IMR-90 (cell line): Measurements from ENCODE around the gene ABTB2. TPM values are rescaled to one million over a fixed set of nuclear protein-coding genes. Genes with fewer than 3 reads are reported as not detected.

Experiments used
- ATAC-seq: fragments of 200-7000 bp; cut with Tn5 transposase; 2 replicates; pipeline ENCODE4 v1.9.1; 2020; ENCODE audit warnings: low read depth, mild to moderate bottlenecking, moderate library complexity
- BruUV-seq: library from RNA; stranded (reverse); fragments of 400-500 nt; replicated peaks from 2 replicates; lab custom pipeline; 2021; lab: Mats Ljungman, UMichigan
- CTCF ChIA-PET: fragments of 300-600 bp; formaldehyde crosslinking; extraction: SDS; loops from one replicate; lab custom pipeline; 2021; ENCODE audit warnings: antibody characterized with exemption; lab: Yijun Ruan, JAX
- POLR2A ChIA-PET: fragments of 300-600 bp; sonication (Branson Sonifier 250); formaldehyde crosslinking; loops from one replicate; lab custom pipeline; 2022; ENCODE audit warnings: antibody characterized with exemption; ENCODE audit not compliant: unreplicated experiment; lab: Charles Lee
- DNase-seq: peaks from one replicate; pipeline ENCODE4 v3.0.0; 2013
- H2AFZ ChIP-seq: replicated peaks from 2 replicates; pipeline ENCODE3; 2013; ENCODE audit warnings: low read length, mild to moderate bottlenecking; ENCODE audit not compliant: poor library complexity
- H2AK5ac ChIP-seq: 2 replicates; pipeline ENCODE4 v1.6.1; 2013; ENCODE audit warnings: low read depth, low read length, inconsistent platforms
- H2AK9ac ChIP-seq: replicated peaks from 2 replicates; pipeline ENCODE3; 2013; ENCODE audit warnings: mild to moderate bottlenecking, low read depth, low read length, moderate library complexity; ENCODE audit not compliant: poor library complexity
- H2BK120ac ChIP-seq: 2 replicates; pipeline ENCODE4 v1.6.1; 2013; ENCODE audit warnings: low read depth, low read length, inconsistent platforms
- H2BK15ac ChIP-seq: 3 replicates; pipeline ENCODE4 v1.6.1; 2013; ENCODE audit warnings: low read depth, low read length, inconsistent platforms
- H2BK20ac ChIP-seq: 2 replicates; pipeline ENCODE4 v1.6.1; 2013; ENCODE audit warnings: low read depth, mild to moderate bottlenecking, inconsistent platforms, low read length, moderate library complexity
- H2BK5ac ChIP-seq: 2 replicates; pipeline ENCODE4 v1.6.1; 2013; ENCODE audit warnings: mild to moderate bottlenecking, low read depth, low read length, inconsistent platforms; ENCODE audit not compliant: poor library complexity, severe bottlenecking
- H3K14ac ChIP-seq: replicated peaks from 2 replicates; pipeline ENCODE4 v1.6.1; 2013; ENCODE audit warnings: low read depth, low read length, inconsistent platforms
- H3K18ac ChIP-seq: 2 replicates; pipeline ENCODE4 v1.6.1; 2013; ENCODE audit warnings: low read depth, low read length, control low read depth
- H3K23ac ChIP-seq: 2 replicates; pipeline ENCODE4 v1.6.1; 2013; ENCODE audit warnings: low read depth, low read length, inconsistent platforms
- H3K27ac ChIP-seq: 2 replicates; pipeline ENCODE4 v1.5.1; 2013; ENCODE audit warnings: mild to moderate bottlenecking, control low read depth, low read length; ENCODE audit not compliant: insufficient read depth
- H3K27me3 ChIP-seq: 2 replicates; pipeline ENCODE4 v1.6.1; 2013; ENCODE audit warnings: low read length; ENCODE audit not compliant: control insufficient read depth, insufficient read depth
- H3K36me3 ChIP-seq: 2 replicates; pipeline ENCODE4 v1.6.1; 2013; ENCODE audit warnings: low read length, mixed read lengths; ENCODE audit not compliant: control insufficient read depth, insufficient read depth
- H3K4ac ChIP-seq: 2 replicates; pipeline ENCODE4 v1.6.1; 2013; ENCODE audit warnings: low read depth, low read length, inconsistent platforms
- H3K4me1 ChIP-seq: 2 replicates; pipeline ENCODE4 v1.6.1; 2013; ENCODE audit warnings: low read length, mixed read lengths; ENCODE audit not compliant: control insufficient read depth, insufficient read depth
- H3K4me2 ChIP-seq: 2 replicates; pipeline ENCODE4 v1.6.1; 2013; ENCODE audit warnings: low read depth, mild to moderate bottlenecking, control low read depth, low read length, moderate library complexity
- H3K4me3 ChIP-seq: 2 replicates; pipeline ENCODE4 v1.5.1; 2013; ENCODE audit warnings: low read depth, mild to moderate bottlenecking, control low read depth, low read length, moderate library complexity; ENCODE audit not compliant: insufficient read depth
- H3K56ac ChIP-seq: 2 replicates; pipeline ENCODE4 v1.6.1; 2013; ENCODE audit warnings: low read length, inconsistent platforms; ENCODE audit not compliant: insufficient read depth; ENCODE audit errors: extremely low read depth
- H3K79me1 ChIP-seq, 2 experiments: 2 replicates each; pipeline ENCODE4 v1.6.1; 2013; ENCODE audit warnings: low read length in 2 of 2, inconsistent platforms in 1 of 2, low read depth in 1 of 2
- H3K9ac ChIP-seq: 2 replicates; pipeline ENCODE4 v1.6.1; 2013; ENCODE audit warnings: low read depth, low read length, control low read depth
- H3K9me1 ChIP-seq: 2 replicates; pipeline ENCODE4 v1.6.1; 2013; ENCODE audit warnings: low read length, inconsistent platforms; ENCODE audit not compliant: insufficient read depth
- H3K9me3 ChIP-seq: 2 replicates; pipeline ENCODE4 v1.6.1; 2013; ENCODE audit warnings: low read length; ENCODE audit not compliant: control insufficient read depth, insufficient read depth
- H4K20me1 ChIP-seq: 2 replicates; pipeline ENCODE4 v1.6.1; 2013; ENCODE audit warnings: low read length, inconsistent platforms; ENCODE audit not compliant: insufficient read depth
- H4K5ac ChIP-seq: 2 replicates; pipeline ENCODE4 v1.6.1; 2013; ENCODE audit warnings: mild to moderate bottlenecking, low read depth, low read length, control low read depth
- H4K8ac ChIP-seq, 2 experiments: 2 replicates each; pipeline ENCODE4 v1.6.1; 2013; ENCODE audit warnings: low read depth in 2 of 2, low read length in 2 of 2, control low read depth in 1 of 2, inconsistent platforms in 1 of 2
- H4K91ac ChIP-seq: 2 replicates; pipeline ENCODE4 v1.6.1; 2013; ENCODE audit warnings: low read depth, low read length, inconsistent platforms; ENCODE audit not compliant: insufficient read depth
- BHLHE40 ChIP-seq: fragments of 150-350 bp; IDR thresholded peaks from 2 replicates; pipeline ENCODE4 v1.6.1; 2016; ENCODE audit warnings: mild to moderate bottlenecking, low read depth, low read length
- CEBPB ChIP-seq: IDR thresholded peaks from 2 replicates; pipeline ENCODE4 v1.6.1; 2012; ENCODE audit warnings: low read depth, low read length, improper control_type of control experiment
- CHD1 ChIP-seq: IDR thresholded peaks from 2 replicates; pipeline ENCODE4 v1.6.1; 2012; ENCODE audit warnings: low read depth, low read length, improper control_type of control experiment
- FOS ChIP-seq: fragments of 150-350 bp; IDR thresholded peaks from 2 replicates; pipeline ENCODE4 v1.6.1; 2016; ENCODE audit warnings: low read depth, low read length
- MAFK ChIP-seq: IDR thresholded peaks from 2 replicates; pipeline ENCODE4 v1.6.1; 2012; ENCODE audit warnings: low read depth, low read length, improper control_type of control experiment
- MAZ ChIP-seq: IDR thresholded peaks from 2 replicates; pipeline ENCODE4 v1.6.1; 2012; ENCODE audit warnings: low read depth, mild to moderate bottlenecking, low read length, improper control_type of control experiment, moderate library complexity, borderline replicate concordance
- MXI1 ChIP-seq: IDR thresholded peaks from 2 replicates; pipeline ENCODE4 v1.6.1; 2012; ENCODE audit warnings: low read depth, mild to moderate bottlenecking, low read length, moderate library complexity, borderline replicate concordance
- NFE2L2 ChIP-seq: fragments of 150-350 bp; IDR thresholded peaks from 2 replicates; pipeline ENCODE4 v1.6.1; 2016; ENCODE audit warnings: low read depth, mild to moderate bottlenecking, low read length
- POLR2A ChIP-seq: IDR thresholded peaks from 2 replicates; pipeline ENCODE4 v1.6.1; 2012; ENCODE audit warnings: mild to moderate bottlenecking, low read depth, low read length
- RAD21 ChIP-seq: IDR thresholded peaks from 2 replicates; pipeline ENCODE4 v1.6.1; 2012; ENCODE audit warnings: low read length, improper control_type of control experiment
- RCOR1 ChIP-seq: IDR thresholded peaks from 2 replicates; pipeline ENCODE4 v1.6.1; 2012; ENCODE audit warnings: mild to moderate bottlenecking, low read length, improper control_type of control experiment; ENCODE audit not compliant: insufficient replicate concordance
- RFX5 ChIP-seq: IDR thresholded peaks from 2 replicates; pipeline ENCODE4 v1.8.0; 2012; ENCODE audit warnings: low read depth, mild to moderate bottlenecking, low read length, moderate library complexity
- SMC3 ChIP-seq: fragments of 150-350 bp; IDR thresholded peaks from 2 replicates; pipeline ENCODE4 v1.6.1; 2016; ENCODE audit warnings: low read depth, mild to moderate bottlenecking, antibody characterized with exemption, low read length, moderate library complexity
- dilution Hi-C: fragments of 300-500 bp; cut with HindIII; formaldehyde crosslinking; loops from one replicate; pipeline ENCODE4 v1.14.3; 2018; ENCODE audit warnings: low sequenced_read_pairs; ENCODE audit not compliant: unreplicated experiment
- in situ Hi-C: fragments of 300-500 bp; cut with MboI; formaldehyde crosslinking; loops from 3 replicates; pipeline ENCODE4 v1.14.3; 2019; ENCODE audit warnings: low sequenced_read_pairs, inconsistent platforms, mixed read lengths
- intact Hi-C: fragments of 100-400 bp; cut with micrococcal nuclease; formaldehyde crosslinking; loops from 2 replicates; pipeline ENCODE4 v1.10.0; 2022
- polyA plus RNA-seq, 3 experiments: library from polyadenylated mRNA; depleted of rRNA; stranded (reverse); fragments of >200 nt; gene quantifications; 2 replicates each; pipeline ENCODE4 v1.2.3, GENCODE V29; 2012; ENCODE audit warnings: low replicate concordance in 1 of 3
- total RNA-seq: library from RNA; depleted of rRNA; stranded (reverse); fragments of >200 nt; gene quantifications from 2 replicates; pipeline ENCODE4 v1.2.3, GENCODE V29; 2012
- TF ChIP-seq, protein P1 (sequence below): conservative IDR thresholded peaks from 2 replicates; pipeline ENCODE4 v1.5.1; 2012; ENCODE audit warnings: mild to moderate bottlenecking, low read depth, low read length, improper control_type of control experiment
- TF ChIP-seq, protein P2 (sequence below): fragments of 150-350 bp; IDR thresholded peaks from 2 replicates; pipeline ENCODE4 v1.6.1; 2017; ENCODE audit warnings: mild to moderate bottlenecking, antibody characterized with exemption, low read length, low read depth
- TF ChIP-seq, protein P3 (sequence below): fragments of 150-350 bp; IDR thresholded peaks from 2 replicates; pipeline ENCODE4 v1.6.1; 2016; ENCODE audit warnings: low read depth, mild to moderate bottlenecking, low read length, moderate library complexity, borderline replicate concordance

Gene ABTB2
- total and polyA plus RNA-seq, 2 of the 4 experiments (the other 2 are of a cell fraction), result 0.18 to 2.0 TPM

DNA sequence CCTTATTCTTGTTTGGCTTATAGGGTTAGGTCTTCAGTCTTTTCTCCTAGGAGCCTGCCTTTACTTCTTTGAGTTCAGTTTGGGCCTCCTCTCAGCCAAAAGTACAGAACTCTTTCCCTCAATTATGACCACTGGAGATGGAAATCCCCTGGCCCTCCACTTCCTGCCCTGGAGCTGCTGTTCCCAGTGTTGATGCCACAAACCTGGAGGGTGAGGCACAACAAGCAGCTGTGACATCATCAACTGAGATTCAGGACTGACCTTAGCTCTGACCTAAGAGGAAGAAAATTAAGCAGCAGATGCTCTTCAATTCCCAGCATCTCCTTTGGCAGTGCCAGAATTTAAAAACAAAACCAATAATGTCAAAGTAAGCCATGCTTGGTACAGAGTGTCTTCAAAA lies 3.0 kb downstream of the ABTB2 start:
- Histone ChIP-seq H4K5ac (no peak overlapping the region), H3K36me3 (no peaks in the 10 kb centered on the region), H3K4me3 (no peak overlapping the region), H2AK9ac (no peak overlapping the region), H4K20me1 (peaks cover 11% of the 10 kb centered on the region), H4K8ac (no peak overlapping the region), H2AK5ac (no peak overlapping the region), H3K4me2 (no peak overlapping the region), H3K4ac (no peak overlapping the region), H3K27ac (no peak overlapping the region), H2AFZ (no peak overlapping the region), H3K14ac (no peak overlapping the region), H3K9me1 (peaks cover 6% of the 10 kb centered on the region; the same call in 1 of the 2 replicates), H3K27me3 (peaks cover 13% of the 10 kb centered on the region), H3K23ac (no peak overlapping the region), H3K9me3 (no peaks in the 10 kb centered on the region), H4K91ac (no peak overlapping the region), H2BK120ac (no peak overlapping the region), H2BK5ac (no peak overlapping the region), H3K56ac (no peak overlapping the region), H3K79me1 (no peaks in the 10 kb centered on the region), H3K4me1 (peaks cover 6% of the 10 kb centered on the region; the same call in 1 of the 2 replicates), H3K18ac (no peak overlapping the region), H3K9ac (no peak overlapping the region), H2BK15ac (no peak overlapping the region), H2BK20ac (no peak overlapping the region)
- TF ChIP-seq, protein P1, sequence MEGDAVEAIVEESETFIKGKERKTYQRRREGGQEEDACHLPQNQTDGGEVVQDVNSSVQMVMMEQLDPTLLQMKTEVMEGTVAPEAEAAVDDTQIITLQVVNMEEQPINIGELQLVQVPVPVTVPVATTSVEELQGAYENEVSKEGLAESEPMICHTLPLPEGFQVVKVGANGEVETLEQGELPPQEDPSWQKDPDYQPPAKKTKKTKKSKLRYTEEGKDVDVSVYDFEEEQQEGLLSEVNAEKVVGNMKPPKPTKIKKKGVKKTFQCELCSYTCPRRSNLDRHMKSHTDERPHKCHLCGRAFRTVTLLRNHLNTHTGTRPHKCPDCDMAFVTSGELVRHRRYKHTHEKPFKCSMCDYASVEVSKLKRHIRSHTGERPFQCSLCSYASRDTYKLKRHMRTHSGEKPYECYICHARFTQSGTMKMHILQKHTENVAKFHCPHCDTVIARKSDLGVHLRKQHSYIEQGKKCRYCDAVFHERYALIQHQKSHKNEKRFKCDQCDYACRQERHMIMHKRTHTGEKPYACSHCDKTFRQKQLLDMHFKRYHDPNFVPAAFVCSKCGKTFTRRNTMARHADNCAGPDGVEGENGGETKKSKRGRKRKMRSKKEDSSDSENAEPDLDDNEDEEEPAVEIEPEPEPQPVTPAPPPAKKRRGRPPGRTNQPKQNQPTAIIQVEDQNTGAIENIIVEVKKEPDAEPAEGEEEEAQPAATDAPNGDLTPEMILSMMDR, result no peak
- TF ChIP-seq POLR2A (no peak), RCOR1 (no peak), MXI1 (no peak), MAZ (no peak), NFE2L2 (no peak), SMC3 (no peak), RAD21 (no peak), RFX5 (no peak), CHD1 (no peak), BHLHE40 (no peak), MAFK (no peak), CEBPB (no peak), FOS (no peak)
- TF ChIP-seq, protein P2, sequence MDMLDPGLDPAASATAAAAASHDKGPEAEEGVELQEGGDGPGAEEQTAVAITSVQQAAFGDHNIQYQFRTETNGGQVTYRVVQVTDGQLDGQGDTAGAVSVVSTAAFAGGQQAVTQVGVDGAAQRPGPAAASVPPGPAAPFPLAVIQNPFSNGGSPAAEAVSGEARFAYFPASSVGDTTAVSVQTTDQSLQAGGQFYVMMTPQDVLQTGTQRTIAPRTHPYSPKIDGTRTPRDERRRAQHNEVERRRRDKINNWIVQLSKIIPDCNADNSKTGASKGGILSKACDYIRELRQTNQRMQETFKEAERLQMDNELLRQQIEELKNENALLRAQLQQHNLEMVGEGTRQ, result no peak
- TF ChIP-seq, protein P3, sequence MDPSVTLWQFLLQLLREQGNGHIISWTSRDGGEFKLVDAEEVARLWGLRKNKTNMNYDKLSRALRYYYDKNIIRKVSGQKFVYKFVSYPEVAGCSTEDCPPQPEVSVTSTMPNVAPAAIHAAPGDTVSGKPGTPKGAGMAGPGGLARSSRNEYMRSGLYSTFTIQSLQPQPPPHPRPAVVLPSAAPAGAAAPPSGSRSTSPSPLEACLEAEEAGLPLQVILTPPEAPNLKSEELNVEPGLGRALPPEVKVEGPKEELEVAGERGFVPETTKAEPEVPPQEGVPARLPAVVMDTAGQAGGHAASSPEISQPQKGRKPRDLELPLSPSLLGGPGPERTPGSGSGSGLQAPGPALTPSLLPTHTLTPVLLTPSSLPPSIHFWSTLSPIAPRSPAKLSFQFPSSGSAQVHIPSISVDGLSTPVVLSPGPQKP, result no peak
- ATAC-seq, result no peak
- peak; percentile 72 for DNase-seq
- BruUV-seq, result no TSS peak
- in situ Hi-C loops, result loop anchor here (5.0 kb wide), 2 partner anchors 177 to 357 kb away; no protein-coding TSS in a partner anchor
- ChIA-PET POLR2A (no interaction called here), CTCF (interaction anchor here (0.7 to 4.9 kb wide), 3 partner anchors 9 to 180 kb away, joined by 3 to 37 read pairs (median 3); no protein-coding TSS in a partner anchor)
- dilution Hi-C loops, result loop anchor here (10.0 kb wide), 1 partner anchor 90 kb away; no protein-coding TSS in a partner anchor
- intact Hi-C loops, result loop anchor here (5.0 kb wide), 1 partner anchor 497 kb away; no protein-coding TSS in a partner anchor
